CD4-positive, alpha-beta T cell (primary cell): ENCODE measurements around the gene OR52I2. TPM values are rescaled to one million over a fixed set of nuclear protein-coding genes. Genes with fewer than 3 reads are reported as not detected.

ENCODE experiments used
- ATAC-seq: fragments of 200-7000 bp; cut with Tn5 transposase; one replicate; pipeline ENCODE4 v1.10.0; 2022; ENCODE audit warnings: mild to moderate bottlenecking; ENCODE audit not compliant: poor library complexity
- CTCF ChIA-PET: fragments of 350-600 bp; sonication (Branson Sonifier 250); formaldehyde crosslinking; loops from one replicate; lab custom pipeline; 2021; ENCODE audit warnings: antibody characterized with exemption, inconsistent platforms; lab: Charles Lee
- POLR2A ChIA-PET: fragments of 350-600 bp; sonication (Branson Sonifier 250); formaldehyde crosslinking; loops from one replicate; lab custom pipeline; 2021; ENCODE audit warnings: antibody characterized with exemption, inconsistent platforms; lab: Charles Lee
- DNase-seq, 14 experiments: peaks; one replicate each; pipeline ENCODE4 v3.0.0-alpha.2; 2013 to 2020; ENCODE audit warnings: mixed read lengths in 2 of 14
- H3K27ac ChIP-seq, 2 donors: one replicate each; pipeline versions ENCODE4 v1.5.1 to v1.7.0; 2013; ENCODE audit warnings: low read length in 2 of 2, low read depth in 1 of 2, mild to moderate bottlenecking in 1 of 2
- H3K27me3 ChIP-seq, 2 experiments: 1 replicate in 1 of 2; 2 replicates in 1 of 2; pipeline versions ENCODE4 v1.6.1 to v1.7.0; 2013; ENCODE audit warnings: low read length in 2 of 2, control low read depth in 1 of 2, mild to moderate bottlenecking in 1 of 2, moderate library complexity in 1 of 2; ENCODE audit not compliant: insufficient read depth in 2 of 2, control insufficient read depth in 1 of 2
- H3K36me3 ChIP-seq: one replicate; pipeline ENCODE4 v1.6.1; 2013; ENCODE audit warnings: low read length, control low read depth; ENCODE audit not compliant: insufficient read depth
- H3K4me1 ChIP-seq: one replicate; pipeline ENCODE4 v1.6.1; 2013; ENCODE audit warnings: low read length, control low read depth; ENCODE audit not compliant: insufficient read depth
- H3K4me3 ChIP-seq: one replicate; pipeline ENCODE4 v1.5.1; 2013; ENCODE audit warnings: mild to moderate bottlenecking, low read length, moderate library complexity
- H3K9me3 ChIP-seq, 2 experiments: 1 replicate in 1 of 2; 2 replicates in 1 of 2; pipeline versions ENCODE4 v1.6.1 to v1.7.0; 2013; ENCODE audit warnings: low read length in 2 of 2, mild to moderate bottlenecking in 2 of 2, control low read depth in 1 of 2, moderate library complexity in 1 of 2; ENCODE audit not compliant: control insufficient read depth in 1 of 2, insufficient read depth in 1 of 2
- H3K27ac Mint-ChIP-seq: one replicate; pipeline ENCODE4 v1.8.0; 2020; ENCODE audit warnings: mixed read lengths
- H3K27me3 Mint-ChIP-seq: one replicate; pipeline ENCODE4 v1.8.0; 2021; ENCODE audit warnings: mixed read lengths
- H3K36me3 Mint-ChIP-seq: one replicate; pipeline ENCODE4 v1.8.0; 2021; ENCODE audit warnings: low read depth, mixed read lengths
- H3K4me1 Mint-ChIP-seq: one replicate; pipeline ENCODE4 v1.8.0; 2021; ENCODE audit warnings: low read depth, mixed read lengths
- H3K4me3 Mint-ChIP-seq: one replicate; pipeline ENCODE4 v1.8.0; 2020; ENCODE audit warnings: mild to moderate bottlenecking, mixed read lengths
- H3K9me3 Mint-ChIP-seq: one replicate; pipeline ENCODE4 v1.8.0; 2020; ENCODE audit warnings: mixed read lengths
- intact Hi-C, 2 experiments: fragments of 100-400 bp; cut with DNase I in 1 of 2; cut with micrococcal nuclease in 1 of 2; formaldehyde crosslinking; loops; one replicate each; pipeline versions ENCODE4 v1.15.1 to v1.9.0; 2023 to 2025; cut with DNase I, micrococcal nuclease
- total RNA-seq, 174 experiments: library from RNA in 2 of 174; stranded (reverse) in 2 of 174; gene quantifications; one replicate each; pipeline ENCODE4 v1.2.3 and lab custom pipeline; 2021 to 2026
- TF ChIP-seq, protein P1 (sequence below): fragments of 200-600 bp; IDR thresholded peaks from one replicate; pipeline ENCODE4 v1.8.0; 2022; ENCODE audit warnings: antibody characterized with exemption, mild to moderate bottlenecking

The OR52I2 gene
- total RNA-seq, 2 experiments from 2014 or later: not detected

DNA sequence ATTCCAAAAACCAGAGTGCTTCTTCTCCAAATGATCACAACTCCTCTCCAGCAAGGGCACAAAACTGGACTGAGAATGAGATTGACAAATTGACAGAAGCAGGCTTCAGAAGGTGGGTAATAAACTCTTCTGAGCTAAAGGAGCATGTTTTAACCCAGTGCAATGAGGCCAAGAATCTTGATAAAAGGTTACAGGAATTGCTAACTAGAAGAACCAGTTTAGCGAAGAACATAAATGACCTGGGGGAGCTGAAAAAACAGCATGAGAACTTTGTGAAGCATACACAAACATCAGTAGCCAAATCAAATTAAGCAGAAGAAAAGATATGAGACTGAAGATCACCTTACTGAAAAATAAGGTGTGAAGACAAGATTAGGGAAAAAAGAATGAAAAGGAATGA is 21.1 kb upstream of the OR52I2 start:
- no peak overlapping the region for H3K27ac ChIP-seq
- H3K4me3 ChIP-seq: no peak overlapping the region
- Mint-ChIP-seq H3K9me3 (peaks cover 10% of the 10 kb centered on the region), H3K27me3 (peaks cover 58% of the 10 kb centered on the region), H3K36me3 (no peaks in the 10 kb centered on the region), H3K4me3 (no peak overlapping the region), H3K27ac (no peak overlapping the region), H3K4me1 (no peaks in the 10 kb centered on the region)
- DNase-seq (no peak), ATAC-seq (no peak)
- intact Hi-C loops: no loop called here
- no peaks in the 10 kb centered on the region for H3K36me3 ChIP-seq
- H3K4me1 ChIP-seq: no peaks in the 10 kb centered on the region
- H3K27me3 ChIP-seq: peaks cover 0 to 5% of the 10 kb centered on the region in 2 experiments
- no peaks in the 10 kb centered on the region for H3K9me3 ChIP-seq
- ChIA-PET POLR2A (no interaction called here), CTCF (no interaction called here)
- TF ChIP-seq, protein P1, sequence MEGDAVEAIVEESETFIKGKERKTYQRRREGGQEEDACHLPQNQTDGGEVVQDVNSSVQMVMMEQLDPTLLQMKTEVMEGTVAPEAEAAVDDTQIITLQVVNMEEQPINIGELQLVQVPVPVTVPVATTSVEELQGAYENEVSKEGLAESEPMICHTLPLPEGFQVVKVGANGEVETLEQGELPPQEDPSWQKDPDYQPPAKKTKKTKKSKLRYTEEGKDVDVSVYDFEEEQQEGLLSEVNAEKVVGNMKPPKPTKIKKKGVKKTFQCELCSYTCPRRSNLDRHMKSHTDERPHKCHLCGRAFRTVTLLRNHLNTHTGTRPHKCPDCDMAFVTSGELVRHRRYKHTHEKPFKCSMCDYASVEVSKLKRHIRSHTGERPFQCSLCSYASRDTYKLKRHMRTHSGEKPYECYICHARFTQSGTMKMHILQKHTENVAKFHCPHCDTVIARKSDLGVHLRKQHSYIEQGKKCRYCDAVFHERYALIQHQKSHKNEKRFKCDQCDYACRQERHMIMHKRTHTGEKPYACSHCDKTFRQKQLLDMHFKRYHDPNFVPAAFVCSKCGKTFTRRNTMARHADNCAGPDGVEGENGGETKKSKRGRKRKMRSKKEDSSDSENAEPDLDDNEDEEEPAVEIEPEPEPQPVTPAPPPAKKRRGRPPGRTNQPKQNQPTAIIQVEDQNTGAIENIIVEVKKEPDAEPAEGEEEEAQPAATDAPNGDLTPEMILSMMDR: no peak

DNA sequence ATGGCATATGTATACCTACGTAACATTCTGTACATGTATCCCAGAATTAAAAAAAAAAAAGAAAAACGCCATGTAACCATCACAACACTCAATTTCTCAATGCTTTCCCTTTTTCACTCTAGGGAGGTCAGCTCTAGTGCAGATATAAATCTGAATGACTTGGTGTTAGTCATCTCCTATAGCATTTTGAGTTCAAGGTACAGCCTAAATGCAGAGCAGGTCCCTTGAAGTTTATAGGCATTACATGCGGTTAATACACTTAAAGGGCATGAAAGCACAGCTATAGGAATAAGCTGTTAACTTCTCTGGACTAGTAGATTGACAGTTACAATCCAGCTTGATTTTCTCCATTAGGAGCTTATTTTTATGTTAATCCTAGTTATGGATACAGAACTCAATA is 16.2 kb upstream of the OR52I2 start:
- Mint-ChIP-seq H3K36me3 (no peaks in the 10 kb centered on the region), H3K4me3 (no peak overlapping the region), H3K27ac (no peak overlapping the region), H3K4me1 (no peaks in the 10 kb centered on the region), H3K9me3 (peaks cover 10% of the 10 kb centered on the region), H3K27me3 (peaks cover 24% of the 10 kb centered on the region)
- TF ChIP-seq, protein P1: no peak
- Histone ChIP-seq H3K27me3 (peaks cover 0 to 3% of the 10 kb centered on the region in 2 experiments), H3K4me1 (no peaks in the 10 kb centered on the region), H3K36me3 (no peaks in the 10 kb centered on the region), H3K4me3 (no peak overlapping the region), H3K9me3 (peaks cover 0 to 5% of the 10 kb centered on the region in 2 experiments), H3K27ac (no peak overlapping the region)
- POLR2A ChIA-PET: no interaction called here
- CTCF ChIA-PET: no interaction called here
- intact Hi-C loops: no loop called here
- ATAC-seq (no peak), DNase-seq (no peak)

DNA sequence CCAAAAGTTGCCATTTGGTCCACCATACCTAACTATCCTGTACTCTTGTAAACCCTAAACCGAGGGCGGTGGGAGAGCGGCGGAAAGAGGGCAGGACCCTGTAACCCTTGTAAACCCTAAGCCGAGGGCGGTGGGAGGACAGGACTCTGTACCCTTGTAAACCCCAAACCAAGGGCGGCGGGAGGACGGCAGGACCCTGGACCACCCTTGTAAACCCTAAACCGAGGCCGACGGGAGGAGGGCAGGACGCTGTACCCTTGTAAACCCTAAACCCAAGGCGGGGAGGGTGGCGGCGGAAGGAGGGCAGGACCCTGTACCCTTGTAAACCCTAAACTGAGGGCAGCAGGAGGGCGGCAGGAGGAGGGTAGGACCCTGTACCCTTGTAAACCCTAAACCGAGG is 12.5 kb upstream of the OR52I2 start:
- TF ChIP-seq, protein P1: no peak
- peaks cover 4% of the 10 kb centered on the region for H3K27me3 Mint-ChIP-seq
- H3K27ac ChIP-seq: no peak overlapping the region
- ChIA-PET POLR2A (no interaction called here), CTCF (no interaction called here)
- H3K36me3 ChIP-seq: no peaks in the 10 kb centered on the region
- peaks cover 0 to 5% of the 10 kb centered on the region in 2 experiments for H3K9me3 ChIP-seq
- peaks cover 4% of the 10 kb centered on the region for H3K9me3 Mint-ChIP-seq
- H3K4me3 ChIP-seq: no peak overlapping the region
- H3K4me3 Mint-ChIP-seq: no peak overlapping the region
- H3K4me1 Mint-ChIP-seq: no peaks in the 10 kb centered on the region
- no peak overlapping the region for H3K27ac Mint-ChIP-seq
- ATAC-seq (no peak), DNase-seq (no peak)
- H3K27me3 ChIP-seq: peaks cover 0 to 3% of the 10 kb centered on the region in 2 experiments
- H3K4me1 ChIP-seq: no peaks in the 10 kb centered on the region
- no peaks in the 10 kb centered on the region for H3K36me3 Mint-ChIP-seq
- intact Hi-C loops: no loop called here
